IMR-90 (cell line): ENCODE results near the gene TMEM214. TPM values are rescaled to one million over a fixed set of nuclear protein-coding genes. Genes with fewer than 3 reads are reported as not detected.

Experiments
- ATAC-seq: fragments of 200-7000 bp; cut with Tn5 transposase; 2 replicates; pipeline ENCODE4 v1.9.1; 2020; ENCODE audit warnings: low read depth, mild to moderate bottlenecking, moderate library complexity
- BruUV-seq: library from RNA; stranded (reverse); fragments of 400-500 nt; replicated peaks from 2 replicates; lab custom pipeline; 2021; lab: Mats Ljungman, UMichigan
- CTCF ChIA-PET: fragments of 300-600 bp; formaldehyde crosslinking; extraction: SDS; loops from one replicate; lab custom pipeline; 2021; ENCODE audit warnings: antibody characterized with exemption; lab: Yijun Ruan, JAX
- POLR2A ChIA-PET: fragments of 300-600 bp; sonication (Branson Sonifier 250); formaldehyde crosslinking; loops from one replicate; lab custom pipeline; 2022; ENCODE audit warnings: antibody characterized with exemption; ENCODE audit not compliant: unreplicated experiment; lab: Charles Lee
- DNase-seq: peaks from one replicate; pipeline ENCODE4 v3.0.0; 2013
- H2AFZ ChIP-seq: replicated peaks from 2 replicates; pipeline ENCODE3; 2013; ENCODE audit warnings: low read length, mild to moderate bottlenecking; ENCODE audit not compliant: poor library complexity
- H2AK5ac ChIP-seq: 2 replicates; pipeline ENCODE4 v1.6.1; 2013; ENCODE audit warnings: low read depth, low read length, inconsistent platforms
- H2AK9ac ChIP-seq: replicated peaks from 2 replicates; pipeline ENCODE3; 2013; ENCODE audit warnings: mild to moderate bottlenecking, low read depth, low read length, moderate library complexity; ENCODE audit not compliant: poor library complexity
- H2BK120ac ChIP-seq: 2 replicates; pipeline ENCODE4 v1.6.1; 2013; ENCODE audit warnings: low read depth, low read length, inconsistent platforms
- H2BK15ac ChIP-seq: 3 replicates; pipeline ENCODE4 v1.6.1; 2013; ENCODE audit warnings: low read depth, low read length, inconsistent platforms
- H2BK20ac ChIP-seq: 2 replicates; pipeline ENCODE4 v1.6.1; 2013; ENCODE audit warnings: low read depth, mild to moderate bottlenecking, inconsistent platforms, low read length, moderate library complexity
- H2BK5ac ChIP-seq: 2 replicates; pipeline ENCODE4 v1.6.1; 2013; ENCODE audit warnings: mild to moderate bottlenecking, low read depth, low read length, inconsistent platforms; ENCODE audit not compliant: poor library complexity, severe bottlenecking
- H3K14ac ChIP-seq: replicated peaks from 2 replicates; pipeline ENCODE4 v1.6.1; 2013; ENCODE audit warnings: low read depth, low read length, inconsistent platforms
- H3K18ac ChIP-seq: 2 replicates; pipeline ENCODE4 v1.6.1; 2013; ENCODE audit warnings: low read depth, low read length, control low read depth
- H3K23ac ChIP-seq: 2 replicates; pipeline ENCODE4 v1.6.1; 2013; ENCODE audit warnings: low read depth, low read length, inconsistent platforms
- H3K27ac ChIP-seq: 2 replicates; pipeline ENCODE4 v1.5.1; 2013; ENCODE audit warnings: mild to moderate bottlenecking, control low read depth, low read length; ENCODE audit not compliant: insufficient read depth
- H3K27me3 ChIP-seq: 2 replicates; pipeline ENCODE4 v1.6.1; 2013; ENCODE audit warnings: low read length; ENCODE audit not compliant: control insufficient read depth, insufficient read depth
- H3K36me3 ChIP-seq: 2 replicates; pipeline ENCODE4 v1.6.1; 2013; ENCODE audit warnings: low read length, mixed read lengths; ENCODE audit not compliant: control insufficient read depth, insufficient read depth
- H3K4ac ChIP-seq: 2 replicates; pipeline ENCODE4 v1.6.1; 2013; ENCODE audit warnings: low read depth, low read length, inconsistent platforms
- H3K4me1 ChIP-seq: 2 replicates; pipeline ENCODE4 v1.6.1; 2013; ENCODE audit warnings: low read length, mixed read lengths; ENCODE audit not compliant: control insufficient read depth, insufficient read depth
- H3K4me2 ChIP-seq: 2 replicates; pipeline ENCODE4 v1.6.1; 2013; ENCODE audit warnings: low read depth, mild to moderate bottlenecking, control low read depth, low read length, moderate library complexity
- H3K4me3 ChIP-seq: 2 replicates; pipeline ENCODE4 v1.5.1; 2013; ENCODE audit warnings: low read depth, mild to moderate bottlenecking, control low read depth, low read length, moderate library complexity; ENCODE audit not compliant: insufficient read depth
- H3K56ac ChIP-seq: 2 replicates; pipeline ENCODE4 v1.6.1; 2013; ENCODE audit warnings: low read length, inconsistent platforms; ENCODE audit not compliant: insufficient read depth; ENCODE audit errors: extremely low read depth
- H3K79me1 ChIP-seq, 2 experiments: 2 replicates each; pipeline ENCODE4 v1.6.1; 2013; ENCODE audit warnings: low read length in 2 of 2, inconsistent platforms in 1 of 2, low read depth in 1 of 2
- H3K9ac ChIP-seq: 2 replicates; pipeline ENCODE4 v1.6.1; 2013; ENCODE audit warnings: low read depth, low read length, control low read depth
- H3K9me1 ChIP-seq: 2 replicates; pipeline ENCODE4 v1.6.1; 2013; ENCODE audit warnings: low read length, inconsistent platforms; ENCODE audit not compliant: insufficient read depth
- H3K9me3 ChIP-seq: 2 replicates; pipeline ENCODE4 v1.6.1; 2013; ENCODE audit warnings: low read length; ENCODE audit not compliant: control insufficient read depth, insufficient read depth
- H4K20me1 ChIP-seq: 2 replicates; pipeline ENCODE4 v1.6.1; 2013; ENCODE audit warnings: low read length, inconsistent platforms; ENCODE audit not compliant: insufficient read depth
- H4K5ac ChIP-seq: 2 replicates; pipeline ENCODE4 v1.6.1; 2013; ENCODE audit warnings: mild to moderate bottlenecking, low read depth, low read length, control low read depth
- H4K8ac ChIP-seq, 2 experiments: 2 replicates each; pipeline ENCODE4 v1.6.1; 2013; ENCODE audit warnings: low read depth in 2 of 2, low read length in 2 of 2, control low read depth in 1 of 2, inconsistent platforms in 1 of 2
- H4K91ac ChIP-seq: 2 replicates; pipeline ENCODE4 v1.6.1; 2013; ENCODE audit warnings: low read depth, low read length, inconsistent platforms; ENCODE audit not compliant: insufficient read depth
- CEBPB ChIP-seq: IDR thresholded peaks from 2 replicates; pipeline ENCODE4 v1.6.1; 2012; ENCODE audit warnings: low read depth, low read length, improper control_type of control experiment
- CHD1 ChIP-seq: IDR thresholded peaks from 2 replicates; pipeline ENCODE4 v1.6.1; 2012; ENCODE audit warnings: low read depth, low read length, improper control_type of control experiment
- ELK1 ChIP-seq: fragments of 150-350 bp; IDR thresholded peaks from 2 replicates; pipeline ENCODE4 v1.6.1; 2016; ENCODE audit warnings: low read depth, mild to moderate bottlenecking, low read length, moderate library complexity, borderline replicate concordance
- FOS ChIP-seq: fragments of 150-350 bp; IDR thresholded peaks from 2 replicates; pipeline ENCODE4 v1.6.1; 2016; ENCODE audit warnings: low read depth, low read length
- MAFK ChIP-seq: IDR thresholded peaks from 2 replicates; pipeline ENCODE4 v1.6.1; 2012; ENCODE audit warnings: low read depth, low read length, improper control_type of control experiment
- MAZ ChIP-seq: IDR thresholded peaks from 2 replicates; pipeline ENCODE4 v1.6.1; 2012; ENCODE audit warnings: low read depth, mild to moderate bottlenecking, low read length, improper control_type of control experiment, moderate library complexity, borderline replicate concordance
- MXI1 ChIP-seq: IDR thresholded peaks from 2 replicates; pipeline ENCODE4 v1.6.1; 2012; ENCODE audit warnings: low read depth, mild to moderate bottlenecking, low read length, moderate library complexity, borderline replicate concordance
- NFE2L2 ChIP-seq: fragments of 150-350 bp; IDR thresholded peaks from 2 replicates; pipeline ENCODE4 v1.6.1; 2016; ENCODE audit warnings: low read depth, mild to moderate bottlenecking, low read length
- POLR2A ChIP-seq: IDR thresholded peaks from 2 replicates; pipeline ENCODE4 v1.6.1; 2012; ENCODE audit warnings: mild to moderate bottlenecking, low read depth, low read length
- RAD21 ChIP-seq: IDR thresholded peaks from 2 replicates; pipeline ENCODE4 v1.6.1; 2012; ENCODE audit warnings: low read length, improper control_type of control experiment
- RCOR1 ChIP-seq: IDR thresholded peaks from 2 replicates; pipeline ENCODE4 v1.6.1; 2012; ENCODE audit warnings: mild to moderate bottlenecking, low read length, improper control_type of control experiment; ENCODE audit not compliant: insufficient replicate concordance
- RFX5 ChIP-seq: IDR thresholded peaks from 2 replicates; pipeline ENCODE4 v1.8.0; 2012; ENCODE audit warnings: low read depth, mild to moderate bottlenecking, low read length, moderate library complexity
- SMC3 ChIP-seq: fragments of 150-350 bp; IDR thresholded peaks from 2 replicates; pipeline ENCODE4 v1.6.1; 2016; ENCODE audit warnings: low read depth, mild to moderate bottlenecking, antibody characterized with exemption, low read length, moderate library complexity
- USF2 ChIP-seq: fragments of 150-350 bp; IDR thresholded peaks from 2 replicates; pipeline ENCODE4 v1.6.1; 2017; ENCODE audit warnings: mild to moderate bottlenecking, antibody characterized with exemption, low read length, low read depth
- WGBS, 2 experiments: methylation state at CpG; one replicate each; pipeline versions ENCODE4 v1.1.5 to v1.1.7; 2013; ENCODE audit warnings: missing lambda C conversion rate in 2 of 2; ENCODE audit not compliant: insufficient read length in 1 of 2; ENCODE audit errors: extremely low coverage in 2 of 2; 5-methylcytosine and 5-hydroxymethylcytosine counted together
- dilution Hi-C: fragments of 300-500 bp; cut with HindIII; formaldehyde crosslinking; loops from one replicate; pipeline ENCODE4 v1.14.3; 2018; ENCODE audit warnings: low sequenced_read_pairs; ENCODE audit not compliant: unreplicated experiment
- in situ Hi-C: fragments of 300-500 bp; cut with MboI; formaldehyde crosslinking; loops from 3 replicates; pipeline ENCODE4 v1.14.3; 2019; ENCODE audit warnings: low sequenced_read_pairs, inconsistent platforms, mixed read lengths
- intact Hi-C: fragments of 100-400 bp; cut with micrococcal nuclease; formaldehyde crosslinking; loops from 2 replicates; pipeline ENCODE4 v1.10.0; 2022
- polyA plus RNA-seq, 3 experiments: library from polyadenylated mRNA; depleted of rRNA; stranded (reverse); fragments of >200 nt; gene quantifications; 2 replicates each; pipeline ENCODE4 v1.2.3, GENCODE V29; 2012; ENCODE audit warnings: low replicate concordance in 1 of 3
- total RNA-seq: library from RNA; depleted of rRNA; stranded (reverse); fragments of >200 nt; gene quantifications from 2 replicates; pipeline ENCODE4 v1.2.3, GENCODE V29; 2012

Gene TMEM214
- total and polyA plus RNA-seq, 2 of the 4 experiments (the other 2 are of a cell fraction): 32.1 to 121 TPM

GRCh38 chr2:27086090-27086723 is 53.4 kb downstream of the TMEM214 start:
- BruUV-seq: no TSS peak
- H2AK9ac ChIP-seq: peak overlapping the region; percentile 91
- peaks cover 22% of the 10 kb centered on the region; the same call in 1 of the 2 replicates for H3K36me3 ChIP-seq
- H3K18ac ChIP-seq: no peak overlapping the region
- peak overlapping the region; percentile 48 for H4K91ac ChIP-seq
- H3K14ac ChIP-seq: 0 out of 2 replicates have a peak overlapping the region, but pooled peaks have one; percentile 11
- ATAC-seq: peak; percentile 87
- dilution Hi-C loops: no loop called here
- H2BK120ac ChIP-seq: no peak overlapping the region
- H3K9me3 ChIP-seq: no peaks in the 10 kb centered on the region
- no peaks in the 10 kb centered on the region; the same call in 1 of the 2 replicates for H3K9me1 ChIP-seq
- DNase-seq: peak; percentile 86
- peak overlapping the region; percentile 64 for H3K27ac ChIP-seq
- H2AFZ ChIP-seq: peak overlapping the region; percentile 86
- no peak overlapping the region for H2BK15ac ChIP-seq
- ChIA-PET POLR2A (no interaction called here), CTCF (interaction anchor here (0.6 to 1.3 kb wide), 3 partner anchors 88 to 240 kb away, joined by 3 read pairs; no protein-coding TSS in a partner anchor)
- H3K79me1 ChIP-seq: peaks cover 0 to 27% of the 10 kb centered on the region in 2 experiments; a peak in 2 of 4 replicates
- peaks cover 8% of the 10 kb centered on the region for H4K20me1 ChIP-seq
- H3K4ac ChIP-seq: peak overlapping the region; percentile 63
- peak overlapping the region; percentile 59 for H3K4me2 ChIP-seq
- 0 out of 2 replicates have a peak overlapping the region, but pooled peaks have one; percentile 51 for H2AK5ac ChIP-seq
- H4K5ac ChIP-seq: no peak overlapping the region
- peaks cover 8% of the 10 kb centered on the region for H3K4me1 ChIP-seq
- intact Hi-C loops: loop anchor here (1.0 to 5.0 kb wide), 2 partner anchors 36 to 239 kb away; partner anchors contain the start of gene DPYSL5
- no peak overlapping the region for H2BK20ac ChIP-seq
- 1% methylated on average over 44 of the region's 81 CpGs; no CpG with 5 or more reads in 1 of the 2 experiments for WGBS, 2 experiments
- peak overlapping the region; percentile 40 for H3K4me3 ChIP-seq
- H3K27me3 ChIP-seq: no peaks in the 10 kb centered on the region
- peak overlapping the region; percentile 53 to 76; a peak in 2 of 4 replicates for H4K8ac ChIP-seq
- peak overlapping the region; percentile 36 for H2BK5ac ChIP-seq
- in situ Hi-C loops: no loop called here
- peak overlapping the region; percentile 65 for H3K9ac ChIP-seq
- H3K56ac ChIP-seq: no peak overlapping the region
- no peak overlapping the region for H3K23ac ChIP-seq
- TF ChIP-seq RAD21: peak; percentile 53
- no peak for TF ChIP-seq MAFK
- TF ChIP-seq MXI1: peak; percentile 84; the same call in 1 of the 2 replicates
- TF ChIP-seq ELK1: no peak
- no peak for TF ChIP-seq CHD1
- TF ChIP-seq POLR2A: no peak
- TF ChIP-seq FOS: no peak
- peak; percentile 80 for TF ChIP-seq MAZ
- no peak for TF ChIP-seq CEBPB
- no peak for TF ChIP-seq NFE2L2
- TF ChIP-seq USF2: peak; percentile 87
- peak; percentile 46 for TF ChIP-seq SMC3
- peak; percentile 47 for TF ChIP-seq RCOR1
- TF ChIP-seq RFX5: no peak
